Measurements from ENCODE around the gene NPTN.
"Not testable (repeated sequence)": the region's sequence is repeated elsewhere in the genome, so short reads cannot be mapped to it uniquely, and the experiment has no call there.

The NPTN gene

GRCh38 chr15:73599934-73600333 is 33.3 kb downstream of the NPTN start:
- peaks cover 13% of the 10 kb centered on the region for H3K36me3 Mint-ChIP-seq (ENCODE audit: low read depth)
- no peak overlapping the region for H3K27ac Mint-ChIP-seq
- H3K4me1 Mint-ChIP-seq (ENCODE audit: low read depth) = peaks cover 8% of the 10 kb centered on the region
- H3K4me3 Mint-ChIP-seq = no peak overlapping the region
- no peaks in the 10 kb centered on the region for H3K27me3 Mint-ChIP-seq
- H3K9me3 Mint-ChIP-seq = no peaks in the 10 kb centered on the region

GRCh38 chr15:73598530-73599160 is 34.5 kb downstream of the NPTN start:
- no peaks in the 10 kb centered on the region for H3K27me3 Mint-ChIP-seq
- peaks cover 8% of the 10 kb centered on the region for H3K4me1 Mint-ChIP-seq (ENCODE audit: low read depth)
- no peaks in the 10 kb centered on the region for H3K9me3 Mint-ChIP-seq
- peaks cover 7% of the 10 kb centered on the region for H3K36me3 Mint-ChIP-seq (ENCODE audit: low read depth)
- H3K4me3 Mint-ChIP-seq = no peak overlapping the region
- no peak overlapping the region for H3K27ac Mint-ChIP-seq

DNA sequence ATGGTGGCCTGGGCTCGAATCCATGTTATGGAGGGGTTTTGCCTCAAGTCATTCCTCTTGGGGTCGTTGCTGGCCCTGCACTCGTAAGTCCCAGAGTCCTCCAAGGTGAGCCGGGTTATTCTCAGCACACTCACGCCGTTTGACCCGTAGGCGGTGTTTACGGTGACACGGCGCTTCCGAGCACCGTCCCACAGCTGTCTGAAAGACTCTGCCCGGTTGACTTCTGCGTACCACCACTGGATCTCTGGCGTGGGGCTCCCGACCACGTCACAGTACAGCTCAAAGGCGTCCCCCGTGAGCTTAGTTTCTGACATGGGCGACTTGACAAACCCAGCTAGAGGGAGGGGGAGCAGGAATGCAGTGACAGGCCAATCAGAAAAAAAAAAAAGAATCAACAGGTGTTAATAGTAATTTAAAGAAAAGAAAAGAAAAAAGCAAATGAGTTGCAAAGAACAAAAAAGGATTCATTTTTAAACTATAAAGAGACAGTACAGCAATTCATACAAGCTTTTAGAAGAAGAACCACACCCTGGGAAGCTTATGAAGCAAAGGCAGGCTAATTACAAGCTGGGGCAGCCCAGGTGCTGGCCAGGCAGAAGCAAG is 36.1 kb downstream of the NPTN start:
- Mint-ChIP-seq H3K27ac (no peak overlapping the region), H3K27me3 (no peaks in the 10 kb centered on the region), H3K4me3 (no peak overlapping the region), H3K9me3 (no peaks in the 10 kb centered on the region), H3K36me3 (ENCODE audit: low read depth) (peaks cover 7% of the 10 kb centered on the region), H3K4me1 (ENCODE audit: low read depth) (peaks cover 8% of the 10 kb centered on the region)

DNA sequence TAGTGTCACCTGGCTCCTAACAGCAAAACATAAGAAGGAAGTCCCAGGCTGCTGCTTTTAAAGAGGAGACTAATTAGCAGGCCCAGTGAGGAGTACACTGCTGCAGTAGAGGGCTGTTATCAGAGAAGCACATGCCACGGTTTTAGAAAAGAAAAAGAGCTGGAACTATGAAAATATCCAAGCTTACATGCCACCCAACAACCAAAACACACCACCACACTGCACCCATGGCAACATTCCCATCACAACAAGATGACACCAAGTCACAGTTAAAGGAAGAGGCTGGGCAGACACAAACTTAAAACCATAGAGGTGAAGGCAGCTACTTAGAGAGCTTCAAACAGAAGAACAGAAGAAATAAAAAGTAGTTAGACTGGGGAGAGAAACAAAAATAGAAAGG is 37.0 kb downstream of the NPTN start:
- Mint-ChIP-seq H3K36me3 (ENCODE audit: low read depth) (peaks cover 13% of the 10 kb centered on the region), H3K4me3 (no peak overlapping the region), H3K9me3 (no peaks in the 10 kb centered on the region), H3K27me3 (no peaks in the 10 kb centered on the region), H3K27ac (no peak overlapping the region), H3K4me1 (ENCODE audit: low read depth) (peaks cover 8% of the 10 kb centered on the region)

DNA sequence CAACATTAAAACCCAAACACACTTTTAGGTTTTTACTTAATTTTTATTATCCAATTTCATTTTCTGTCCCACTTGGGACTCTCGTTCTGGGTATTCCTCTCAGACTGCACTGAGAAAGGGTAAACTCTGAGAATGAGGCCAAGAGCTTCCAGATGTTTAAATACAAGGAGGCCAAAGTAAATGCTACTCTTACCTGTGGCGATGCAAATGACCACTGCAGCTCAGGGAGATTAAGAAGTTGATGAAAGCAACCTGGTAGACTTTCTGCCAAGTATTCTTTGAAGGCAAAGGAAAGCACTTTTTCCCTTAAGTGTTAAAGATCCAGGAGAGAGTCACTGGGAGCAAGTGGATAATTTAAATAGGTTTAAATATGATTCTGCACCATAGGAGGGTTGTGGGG is 39.1 kb downstream of the NPTN start:
- peaks cover 24% of the 10 kb centered on the region for H3K36me3 Mint-ChIP-seq (ENCODE audit: low read depth)
- H3K4me1 Mint-ChIP-seq (ENCODE audit: low read depth) = peaks cover 8% of the 10 kb centered on the region
- no peak overlapping the region for H3K27ac Mint-ChIP-seq

GRCh38 chr15:73593304-73594074 is 39.7 kb downstream of the NPTN start:
- Mint-ChIP-seq H3K27me3 (no peaks in the 10 kb centered on the region), H3K9me3 (no peaks in the 10 kb centered on the region), H3K4me3 (no peak overlapping the region), H3K4me1 (ENCODE audit: low read depth) (peaks cover 8% of the 10 kb centered on the region), H3K27ac (no peak overlapping the region), H3K36me3 (ENCODE audit: low read depth) (peaks cover 30% of the 10 kb centered on the region)

More for the DNA sequence above, 39.1 kb downstream of the NPTN start:
- Mint-ChIP-seq H3K4me3 (no peak overlapping the region), H3K27me3 (no peaks in the 10 kb centered on the region), H3K9me3 (no peaks in the 10 kb centered on the region)

- H3K9me3 Mint-ChIP-seq = no peaks in the 10 kb centered on the region
- H3K36me3 Mint-ChIP-seq (ENCODE audit: low read depth) = peaks cover 58% of the 10 kb centered on the region
- no peak overlapping the region for H3K4me3 Mint-ChIP-seq
- peaks cover 7% of the 10 kb centered on the region for H3K4me1 Mint-ChIP-seq (ENCODE audit: low read depth)
- H3K27ac Mint-ChIP-seq = no peak overlapping the region
- no peaks in the 10 kb centered on the region for H3K27me3 Mint-ChIP-seq
Measured at GRCh38 chr15:73590263-73590662, 42.9 kb downstream of the NPTN start.

GRCh38 chr15:73589766-73590165 is 43.4 kb downstream of the NPTN start:
- no peak overlapping the region for H3K27ac Mint-ChIP-seq
- H3K27me3 Mint-ChIP-seq = no peaks in the 10 kb centered on the region
- no peaks in the 10 kb centered on the region for H3K9me3 Mint-ChIP-seq
- peaks cover 59% of the 10 kb centered on the region for H3K36me3 Mint-ChIP-seq (ENCODE audit: low read depth)
- H3K4me3 Mint-ChIP-seq = no peak overlapping the region
- peaks cover 6% of the 10 kb centered on the region for H3K4me1 Mint-ChIP-seq (ENCODE audit: low read depth)

GRCh38 chr15:73585871-73586654 is 47.1 kb downstream of the NPTN start:
- Mint-ChIP-seq H3K9me3 (no peaks in the 10 kb centered on the region), H3K27me3 (no peaks in the 10 kb centered on the region), H3K4me1 (ENCODE audit: low read depth) (peaks cover 6% of the 10 kb centered on the region), H3K27ac (peak overlapping the region; percentile 21), H3K4me3 (no peak overlapping the region), H3K36me3 (ENCODE audit: low read depth) (peaks cover 80% of the 10 kb centered on the region)

DNA sequence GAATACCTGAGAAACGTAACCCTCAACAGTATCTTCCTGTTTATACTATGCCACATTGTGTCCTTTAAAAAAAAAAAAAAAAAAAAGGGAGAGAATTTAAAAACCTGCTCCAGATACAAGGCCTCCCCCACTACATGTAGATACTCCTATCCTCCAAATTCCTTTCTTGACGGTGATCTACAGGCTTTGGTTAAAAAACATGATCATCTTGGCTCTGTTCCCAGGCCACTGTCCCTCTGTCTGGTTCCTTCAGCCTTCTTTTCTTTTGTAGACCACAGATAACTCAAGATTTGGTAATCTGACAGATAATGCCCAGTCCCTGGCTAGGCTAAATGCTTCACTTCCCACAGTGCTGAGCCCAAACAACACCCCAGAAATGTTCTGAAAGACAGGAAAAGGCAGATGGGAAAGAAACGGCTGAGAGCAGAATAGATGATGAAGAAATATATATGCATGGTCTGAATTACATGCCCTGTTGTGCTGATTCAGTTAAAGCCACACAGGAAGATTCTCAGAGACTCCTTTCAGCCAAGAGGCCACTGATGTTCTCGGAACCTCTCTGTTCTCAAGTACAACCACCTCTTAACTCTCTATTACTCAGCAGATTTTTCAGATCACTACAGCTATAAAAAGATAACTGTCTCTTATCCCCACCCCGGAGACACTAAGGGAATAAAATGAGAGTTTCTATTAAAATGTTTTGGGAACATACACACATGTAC is 48.3 kb downstream of the NPTN start:
- H3K4me3 Mint-ChIP-seq = no peak overlapping the region
- H3K27ac Mint-ChIP-seq = peak overlapping the region; percentile 5
- no peaks in the 10 kb centered on the region for H3K27me3 Mint-ChIP-seq
- peaks cover 6% of the 10 kb centered on the region for H3K4me1 Mint-ChIP-seq (ENCODE audit: low read depth)
- peaks cover 85% of the 10 kb centered on the region for H3K36me3 Mint-ChIP-seq (ENCODE audit: low read depth)
- H3K9me3 Mint-ChIP-seq = no peaks in the 10 kb centered on the region

DNA sequence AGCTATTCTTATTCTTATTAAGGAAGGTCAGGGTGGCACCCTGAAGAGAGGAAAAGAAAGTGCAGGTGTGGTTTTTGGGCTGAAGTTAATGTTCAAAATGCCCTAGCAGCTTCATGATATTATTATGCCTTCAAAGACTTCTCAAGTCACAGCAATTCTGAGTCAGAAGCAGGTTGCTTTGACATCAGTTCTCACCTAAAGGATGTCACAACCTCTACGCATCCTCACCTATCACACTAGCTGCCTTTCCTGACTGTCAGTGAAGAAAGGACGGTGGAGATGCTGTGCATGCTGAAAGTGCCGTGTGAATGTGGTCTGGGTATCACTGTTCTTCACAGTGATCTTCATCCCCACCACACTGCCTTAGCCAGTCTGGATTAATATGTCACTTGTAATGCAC is 49.6 kb downstream of the NPTN start:
- H3K4me3 Mint-ChIP-seq = no peak overlapping the region
- H3K27ac Mint-ChIP-seq = peak overlapping the region; percentile 41
- H3K27me3 Mint-ChIP-seq = no peaks in the 10 kb centered on the region
- peaks cover 75% of the 10 kb centered on the region for H3K36me3 Mint-ChIP-seq (ENCODE audit: low read depth)
- no peaks in the 10 kb centered on the region for H3K9me3 Mint-ChIP-seq
- H3K4me1 Mint-ChIP-seq (ENCODE audit: low read depth) = peaks cover 6% of the 10 kb centered on the region

DNA sequence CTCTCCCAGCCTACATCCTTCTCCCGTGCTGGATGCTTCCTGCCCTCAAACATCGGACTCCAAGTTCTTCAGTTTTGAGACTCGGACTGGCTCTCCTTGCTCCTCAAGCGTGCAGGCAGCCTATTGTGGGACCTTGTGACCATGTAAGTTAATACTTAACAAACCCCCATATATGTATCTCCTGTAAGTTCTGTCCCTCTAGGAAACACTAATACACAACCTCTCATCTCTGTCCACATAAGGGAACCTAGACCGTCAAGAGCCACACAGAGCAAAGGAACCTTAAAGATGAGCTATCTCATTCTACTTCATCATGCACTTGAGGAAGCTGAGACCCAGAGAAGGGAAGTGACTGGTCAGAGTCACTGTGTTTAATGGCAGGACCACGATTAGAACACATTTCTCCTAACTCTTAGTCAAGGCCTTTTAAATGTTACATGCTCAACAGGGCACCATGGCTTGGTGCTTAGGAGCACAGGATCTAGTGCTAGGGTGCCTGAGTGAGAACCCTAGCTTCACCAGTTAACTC is 50.3 kb downstream of the NPTN start:
- peaks cover 6% of the 10 kb centered on the region for H3K4me1 Mint-ChIP-seq (ENCODE audit: low read depth)
- H3K36me3 Mint-ChIP-seq (ENCODE audit: low read depth) = peaks cover 73% of the 10 kb centered on the region
- no peak overlapping the region for H3K4me3 Mint-ChIP-seq

GRCh38 chr15:73578026-73578425 is 55.2 kb downstream of the NPTN start:
- no peak overlapping the region for H3K27ac Mint-ChIP-seq
- no peaks in the 10 kb centered on the region for H3K27me3 Mint-ChIP-seq
- H3K4me1 Mint-ChIP-seq (ENCODE audit: low read depth) = peaks cover under 1% of the 10 kb centered on the region
- H3K36me3 Mint-ChIP-seq (ENCODE audit: low read depth) = peaks cover 40% of the 10 kb centered on the region
- no peaks in the 10 kb centered on the region for H3K9me3 Mint-ChIP-seq
- H3K4me3 Mint-ChIP-seq = no peak overlapping the region

More for the DNA sequence above, 50.3 kb downstream of the NPTN start:
- H3K9me3 Mint-ChIP-seq = no peaks in the 10 kb centered on the region
- H3K27ac Mint-ChIP-seq = peak overlapping the region; percentile 40
- no peaks in the 10 kb centered on the region for H3K27me3 Mint-ChIP-seq

GRCh38 chr15:73577593-73577992 is 55.6 kb downstream of the NPTN start:
- H3K4me1 Mint-ChIP-seq (ENCODE audit: low read depth); H3K9me3 Mint-ChIP-seq; H3K27ac Mint-ChIP-seq; H3K4me3 Mint-ChIP-seq; H3K27me3 Mint-ChIP-seq: not testable (repeated sequence)
- peaks cover 39% of the 10 kb centered on the region for H3K36me3 Mint-ChIP-seq (ENCODE audit: low read depth)

Data from stimulated activated naive CD8-positive, alpha-beta T cell treated with anti-CD3 and anti-CD28 coated beads, Interleukin-15, Interleukin-2, amounts not matched to agents 100 ng/mL and 50 ng/mL, for 24 hours (primary cell).